K562 (cell line): ENCODE results near the gene IL5. TPM values are rescaled to one million over a fixed set of nuclear protein-coding genes. Genes with fewer than 3 reads are reported as not detected.

ENCODE experiments used
- BACH1 ChIP-seq: fragments of 200-800 bp; sonication (Bioruptor generic); IDR thresholded peaks from 2 replicates; pipeline ENCODE4 v1.6.1; 2016; ENCODE audit warnings: missing genetic modification characterization, missing compliant biosample characterization
- CXXC5 ChIP-seq: fragments of 250-450 bp; sonication (Bioruptor Pico); IDR thresholded peaks from 2 replicates; pipeline ENCODE4 v1.8.0; 2022; ENCODE audit warnings: inconsistent platforms, mild to moderate bottlenecking, moderate library complexity
- ETV1 ChIP-seq: fragments of 450-650 bp; conservative IDR thresholded peaks from 2 replicates; pipeline ENCODE4 v1.6.1; 2016; ENCODE audit warnings: missing genetic modification characterization, control low read depth, low read depth, missing compliant biosample characterization
- HMGN3 ChIP-seq: IDR thresholded peaks from 2 replicates; pipeline ENCODE4 v1.6.1; 2011; ENCODE audit warnings: borderline replicate concordance, low read depth, mild to moderate bottlenecking, mixed read lengths, low read length; ENCODE audit not compliant: insufficient read length; ENCODE audit errors: extremely low read depth
- MEF2A ChIP-seq: IDR thresholded peaks from 2 replicates; pipeline ENCODE4 v1.6.1; 2011; ENCODE audit warnings: low read depth, mild to moderate bottlenecking, low read length, moderate library complexity; ENCODE audit not compliant: control insufficient read depth
- RBM17 ChIP-seq: fragments of 200-400 bp; formaldehyde crosslinking; IDR thresholded peaks from 2 replicates; pipeline ENCODE4 v1.6.1; 2017; ENCODE audit warnings: low read depth, mild to moderate bottlenecking, low read length, borderline replicate concordance
- TFAP4 ChIP-seq: sonication (generic); formaldehyde crosslinking; IDR thresholded peaks from 2 replicates; pipeline ENCODE4 v1.8.0; 2022; ENCODE audit warnings: missing genetic modification reagents, mild to moderate bottlenecking, moderate library complexity, borderline replicate concordance
- ZNF280A ChIP-seq: fragments of 450-650 bp; IDR thresholded peaks from 2 replicates; pipeline ENCODE4 v1.6.1; 2018; ENCODE audit warnings: mild to moderate bottlenecking, low read depth; ENCODE audit not compliant: partially characterized antibody
- ZNF311 ChIP-seq: fragments of 250-450 bp; sonication (Bioruptor Pico); IDR thresholded peaks from 2 replicates; pipeline ENCODE4 v1.4.0; 2020; ENCODE audit warnings: mild to moderate bottlenecking, moderate library complexity
- ZNF354B ChIP-seq: fragments of 250-450 bp; sonication (Bioruptor Pico); IDR thresholded peaks from 2 replicates; pipeline ENCODE4 v1.4.0; 2020
- ZNF766 ChIP-seq: fragments of 200-800 bp; sonication (Bioruptor generic); conservative IDR thresholded peaks from 2 replicates; pipeline ENCODE4 v1.6.1; 2016; ENCODE audit warnings: missing genetic modification characterization, missing compliant biosample characterization
- polyA plus RNA-seq, 8 experiments: library from polyadenylated mRNA; depleted of rRNA in 4 of 8; stranded (reverse) in 5 of 8; unstranded in 3 of 8; fragments of >200 nt; fragmentation: Nextera tagmentation in 2 of 8; fragmentation: Illumina TruSeq in 1 of 8; extraction: Ambion mirVana in 2 of 8; extraction: Trizol in 1 of 8; gene quantifications; 2 replicates each; pipeline versions ENCODE4 v1.2.1 to v1.2.3, GENCODE V29; 2011 to 2014; ENCODE audit warnings: inconsistent platforms in 1 of 8, missing spikeins in 1 of 8
- total RNA-seq, 7 experiments: library from RNA; depleted of rRNA in 6 of 7; stranded (reverse); fragments of >200 nt in 6 of 7; fragmentation: Illumina TruSeq in 2 of 7; extraction: Trizol in 2 of 7; gene quantifications; 2 replicates each; pipeline versions ENCODE4 v1.2.1 to v1.2.3, GENCODE V29; 2011 to 2021; ENCODE audit warnings: low replicate concordance in 1 of 7
- TF ChIP-seq, protein P1 (sequence below), 2 experiments: fragments of 450-650 bp; formaldehyde crosslinking in 1 of 2; IDR thresholded peaks; 2 replicates each; pipeline versions ENCODE4 v1.4.0 to v1.6.1; 2014 to 2020; ENCODE audit warnings: mild to moderate bottlenecking in 2 of 2, borderline replicate concordance in 1 of 2, low read depth in 1 of 2
- TF ChIP-seq, protein P2 (sequence below), 3 experiments: fragments of 200-800 bp in 1 of 3; sonication (Bioruptor generic) in 1 of 3; sonication (generic) in 1 of 3; formaldehyde crosslinking in 1 of 3; IDR thresholded peaks; 2 replicates each; pipeline versions ENCODE4 v1.6.1 to v1.8.0; 2016 to 2022; ENCODE audit warnings: mild to moderate bottlenecking in 2 of 3, missing compliant biosample characterization in 2 of 3, missing genetic modification characterization in 2 of 3, missing genetic modification reagents in 1 of 3

IL5 gene
- total and polyA plus RNA-seq, 9 of the 15 experiments (the other 6 are each of a cell fraction or from before 2014, with no cell fraction given) = 0.44 TPM; not detected in 8

GRCh38 chr5:132496631-132497487 lies 46.5 kb downstream of the IL5 start (continued):
- TF ChIP-seq, protein P1, sequence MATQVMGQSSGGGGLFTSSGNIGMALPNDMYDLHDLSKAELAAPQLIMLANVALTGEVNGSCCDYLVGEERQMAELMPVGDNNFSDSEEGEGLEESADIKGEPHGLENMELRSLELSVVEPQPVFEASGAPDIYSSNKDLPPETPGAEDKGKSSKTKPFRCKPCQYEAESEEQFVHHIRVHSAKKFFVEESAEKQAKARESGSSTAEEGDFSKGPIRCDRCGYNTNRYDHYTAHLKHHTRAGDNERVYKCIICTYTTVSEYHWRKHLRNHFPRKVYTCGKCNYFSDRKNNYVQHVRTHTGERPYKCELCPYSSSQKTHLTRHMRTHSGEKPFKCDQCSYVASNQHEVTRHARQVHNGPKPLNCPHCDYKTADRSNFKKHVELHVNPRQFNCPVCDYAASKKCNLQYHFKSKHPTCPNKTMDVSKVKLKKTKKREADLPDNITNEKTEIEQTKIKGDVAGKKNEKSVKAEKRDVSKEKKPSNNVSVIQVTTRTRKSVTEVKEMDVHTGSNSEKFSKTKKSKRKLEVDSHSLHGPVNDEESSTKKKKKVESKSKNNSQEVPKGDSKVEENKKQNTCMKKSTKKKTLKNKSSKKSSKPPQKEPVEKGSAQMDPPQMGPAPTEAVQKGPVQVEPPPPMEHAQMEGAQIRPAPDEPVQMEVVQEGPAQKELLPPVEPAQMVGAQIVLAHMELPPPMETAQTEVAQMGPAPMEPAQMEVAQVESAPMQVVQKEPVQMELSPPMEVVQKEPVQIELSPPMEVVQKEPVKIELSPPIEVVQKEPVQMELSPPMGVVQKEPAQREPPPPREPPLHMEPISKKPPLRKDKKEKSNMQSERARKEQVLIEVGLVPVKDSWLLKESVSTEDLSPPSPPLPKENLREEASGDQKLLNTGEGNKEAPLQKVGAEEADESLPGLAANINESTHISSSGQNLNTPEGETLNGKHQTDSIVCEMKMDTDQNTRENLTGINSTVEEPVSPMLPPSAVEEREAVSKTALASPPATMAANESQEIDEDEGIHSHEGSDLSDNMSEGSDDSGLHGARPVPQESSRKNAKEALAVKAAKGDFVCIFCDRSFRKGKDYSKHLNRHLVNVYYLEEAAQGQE (IDR thresholded peaks at IDR 0.05; ENCODE audit: borderline replicate concordance) = peak; percentile 87
- TF ChIP-seq, protein P1 (CRISPR knock-in tag; IDR thresholded peaks at IDR 0.05; ENCODE audit: low read depth) = peak; percentile 22; the same call in 1 of the 2 replicates
- TF ChIP-seq CXXC5 = peak; percentile 80
- peak; percentile 30; the same call in 1 of the 2 replicates for TF ChIP-seq ZNF311 (CRISPR knock-in tag)
- peak; percentile 98 for TF ChIP-seq TFAP4
- no peak for TF ChIP-seq ZNF354B (CRISPR knock-in tag)
- no peak for TF ChIP-seq BACH1 (tag)
- peak; percentile 74; the same call in 1 of the 2 replicates for TF ChIP-seq ZNF766 (CRISPR knock-in tag)
- TF ChIP-seq ZNF280A = no peak
- TF ChIP-seq, protein P2, sequence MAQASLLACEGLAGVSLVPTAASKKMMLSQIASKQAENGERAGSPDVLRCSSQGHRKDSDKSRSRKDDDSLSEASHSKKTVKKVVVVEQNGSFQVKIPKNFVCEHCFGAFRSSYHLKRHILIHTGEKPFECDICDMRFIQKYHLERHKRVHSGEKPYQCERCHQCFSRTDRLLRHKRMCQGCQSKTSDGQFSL (CRISPR knock-in tag; IDR thresholded peaks at IDR 0.05) = peak; percentile 76
- TF ChIP-seq, protein P2 (tag; IDR thresholded peaks at IDR 0.05) = peak in 1 of 2 experiments; percentile 16; a peak in 1 of 4 replicates
- TF ChIP-seq MEF2A = no peak
- TF ChIP-seq ETV1 (tag) = peak; percentile 34
- peak; percentile 41 for TF ChIP-seq HMGN3
- no peak for TF ChIP-seq RBM17
